AG09309 (cell line): ENCODE results near the gene NALCN.

Experiments used
- DNase-seq: peaks from one replicate; pipeline ENCODE4 v3.0.0-alpha.2; 2010; ENCODE audit warnings: low read depth
- H3K4me3 ChIP-seq: 2 replicates; pipeline ENCODE4 v1.5.1; 2011; ENCODE audit warnings: mild to moderate bottlenecking, low read depth, low read length, moderate library complexity; ENCODE audit not compliant: control insufficient read depth
- TF ChIP-seq, protein P1 (sequence below): IDR thresholded peaks from 2 replicates; pipeline ENCODE4 v1.5.1; 2011; ENCODE audit warnings: mild to moderate bottlenecking, low read depth, low read length, inconsistent platforms; ENCODE audit not compliant: insufficient read depth, control insufficient read depth; ENCODE audit errors: missing control alignments

The NALCN gene

DNA sequence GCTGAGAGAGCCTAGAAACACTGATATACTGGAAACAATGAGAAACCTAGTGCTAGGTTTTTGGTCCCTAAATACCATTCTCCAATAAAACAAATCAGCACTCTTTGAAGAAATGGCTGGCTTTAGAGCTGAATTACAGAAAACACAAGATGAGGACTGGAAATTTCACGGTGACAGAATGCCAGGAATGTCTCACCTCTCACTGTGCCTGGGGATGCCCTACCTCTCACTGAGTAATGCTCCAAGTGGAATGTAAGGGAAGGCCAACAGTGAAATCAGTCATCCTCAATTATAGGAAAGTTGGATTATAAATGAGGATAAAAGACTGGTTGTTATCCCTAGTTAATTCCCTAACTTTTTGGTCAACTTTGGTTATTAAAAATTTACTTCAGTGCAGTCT lies 259.0 kb downstream of the NALCN start:
- TF ChIP-seq, protein P1, sequence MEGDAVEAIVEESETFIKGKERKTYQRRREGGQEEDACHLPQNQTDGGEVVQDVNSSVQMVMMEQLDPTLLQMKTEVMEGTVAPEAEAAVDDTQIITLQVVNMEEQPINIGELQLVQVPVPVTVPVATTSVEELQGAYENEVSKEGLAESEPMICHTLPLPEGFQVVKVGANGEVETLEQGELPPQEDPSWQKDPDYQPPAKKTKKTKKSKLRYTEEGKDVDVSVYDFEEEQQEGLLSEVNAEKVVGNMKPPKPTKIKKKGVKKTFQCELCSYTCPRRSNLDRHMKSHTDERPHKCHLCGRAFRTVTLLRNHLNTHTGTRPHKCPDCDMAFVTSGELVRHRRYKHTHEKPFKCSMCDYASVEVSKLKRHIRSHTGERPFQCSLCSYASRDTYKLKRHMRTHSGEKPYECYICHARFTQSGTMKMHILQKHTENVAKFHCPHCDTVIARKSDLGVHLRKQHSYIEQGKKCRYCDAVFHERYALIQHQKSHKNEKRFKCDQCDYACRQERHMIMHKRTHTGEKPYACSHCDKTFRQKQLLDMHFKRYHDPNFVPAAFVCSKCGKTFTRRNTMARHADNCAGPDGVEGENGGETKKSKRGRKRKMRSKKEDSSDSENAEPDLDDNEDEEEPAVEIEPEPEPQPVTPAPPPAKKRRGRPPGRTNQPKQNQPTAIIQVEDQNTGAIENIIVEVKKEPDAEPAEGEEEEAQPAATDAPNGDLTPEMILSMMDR = no peak
- H3K4me3 ChIP-seq = no peak overlapping the region
- no peak for DNase-seq

DNA sequence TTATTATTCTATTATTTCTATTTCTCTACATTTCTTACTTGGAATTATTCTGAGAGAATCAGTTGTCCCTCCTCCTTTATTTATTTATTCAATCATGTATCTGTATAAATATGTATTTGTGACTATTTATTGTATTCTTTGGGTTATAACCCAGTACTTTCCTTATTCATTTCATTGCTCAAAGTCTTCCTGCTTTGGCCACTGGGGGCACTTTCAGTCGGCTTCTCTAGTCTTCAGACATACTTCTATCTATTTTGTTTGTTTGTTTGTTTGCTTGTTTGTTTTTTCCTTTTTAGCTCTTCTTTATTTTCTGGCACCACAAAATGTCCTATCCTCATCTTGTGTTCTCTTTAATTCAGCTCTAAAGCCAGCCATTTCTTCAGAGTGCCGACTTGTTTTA lies 260.4 kb downstream of the NALCN start:
- DNase-seq = no peak
- TF ChIP-seq, protein P1 = peak; percentile 45
- H3K4me3 ChIP-seq = no peak overlapping the region

DNA sequence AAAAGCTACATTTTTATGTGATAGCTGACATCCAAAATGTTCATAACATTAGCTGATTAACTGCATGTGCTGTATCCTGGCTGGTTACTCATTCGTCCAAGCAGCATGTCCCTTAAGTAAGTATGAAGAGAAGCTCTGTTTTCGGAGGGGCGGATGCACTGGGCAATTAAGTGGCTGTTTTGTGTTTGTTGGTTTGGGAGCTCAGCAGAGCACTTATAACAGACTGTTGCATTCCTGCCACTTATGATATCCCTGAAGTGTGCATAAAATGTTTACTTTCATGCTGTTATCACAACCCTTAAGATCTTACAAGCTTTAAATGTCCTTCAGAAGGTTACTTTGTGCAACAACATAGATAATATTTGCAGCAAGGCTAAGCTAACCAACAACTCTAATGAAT lies 264.1 kb downstream of the NALCN start:
- H3K4me3 ChIP-seq = no peak overlapping the region
- DNase-seq = no peak
- TF ChIP-seq, protein P1 = no peak

DNA sequence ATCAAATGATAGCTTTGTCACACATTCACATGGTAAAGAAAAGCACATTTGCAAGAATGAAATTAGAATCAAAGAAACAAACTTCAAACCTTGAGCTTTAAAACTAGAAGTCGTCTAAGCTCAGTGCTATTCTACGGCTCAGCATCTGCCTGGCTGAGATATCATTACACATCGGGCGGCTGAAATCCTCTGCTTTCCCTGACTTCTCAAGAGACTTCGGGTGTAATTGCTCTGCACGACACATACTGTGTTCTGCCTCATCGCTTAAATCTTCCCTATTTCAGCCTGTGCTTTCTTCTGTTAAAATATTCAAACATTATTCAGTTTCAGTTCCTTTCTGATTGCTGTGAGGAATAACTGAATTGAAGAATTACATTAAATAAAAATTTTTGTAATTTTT lies 265.3 kb downstream of the NALCN start:
- TF ChIP-seq, protein P1 = no peak
- DNase-seq = no peak
- H3K4me3 ChIP-seq = no peak overlapping the region

DNA sequence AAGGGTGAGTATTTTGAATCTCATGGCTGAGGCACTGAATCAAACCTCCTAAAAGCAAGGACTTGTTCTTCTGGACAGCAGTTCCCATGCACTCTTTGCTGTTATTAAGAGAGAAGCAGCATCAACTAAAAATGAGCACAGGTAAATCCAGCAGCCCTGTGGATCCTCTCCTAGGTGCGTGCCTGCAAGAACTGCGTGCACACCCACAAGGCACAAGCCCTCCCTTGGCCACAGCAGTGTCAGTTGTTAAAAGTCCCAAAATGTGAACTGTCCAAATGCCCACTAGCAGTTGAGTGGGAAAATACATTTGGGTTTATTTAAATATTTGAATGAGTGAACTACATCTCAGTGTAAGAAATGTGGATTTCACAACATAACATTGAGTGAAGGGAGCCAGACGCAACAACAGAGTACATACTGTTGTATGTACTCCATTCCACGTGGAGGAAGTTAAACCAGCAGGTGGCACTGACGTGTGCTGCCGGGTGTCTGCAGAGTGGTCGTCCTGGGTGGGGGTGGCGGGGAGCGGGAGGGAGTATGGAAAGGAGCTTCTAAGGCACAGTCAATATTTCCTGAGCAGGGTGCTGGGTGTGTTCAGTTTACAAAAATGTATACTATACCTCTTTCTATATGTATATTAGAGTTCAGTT lies 266.4 kb downstream of the NALCN start:
- no peak overlapping the region for H3K4me3 ChIP-seq
- no peak for DNase-seq
- TF ChIP-seq, protein P1 = peak; percentile 65

DNA sequence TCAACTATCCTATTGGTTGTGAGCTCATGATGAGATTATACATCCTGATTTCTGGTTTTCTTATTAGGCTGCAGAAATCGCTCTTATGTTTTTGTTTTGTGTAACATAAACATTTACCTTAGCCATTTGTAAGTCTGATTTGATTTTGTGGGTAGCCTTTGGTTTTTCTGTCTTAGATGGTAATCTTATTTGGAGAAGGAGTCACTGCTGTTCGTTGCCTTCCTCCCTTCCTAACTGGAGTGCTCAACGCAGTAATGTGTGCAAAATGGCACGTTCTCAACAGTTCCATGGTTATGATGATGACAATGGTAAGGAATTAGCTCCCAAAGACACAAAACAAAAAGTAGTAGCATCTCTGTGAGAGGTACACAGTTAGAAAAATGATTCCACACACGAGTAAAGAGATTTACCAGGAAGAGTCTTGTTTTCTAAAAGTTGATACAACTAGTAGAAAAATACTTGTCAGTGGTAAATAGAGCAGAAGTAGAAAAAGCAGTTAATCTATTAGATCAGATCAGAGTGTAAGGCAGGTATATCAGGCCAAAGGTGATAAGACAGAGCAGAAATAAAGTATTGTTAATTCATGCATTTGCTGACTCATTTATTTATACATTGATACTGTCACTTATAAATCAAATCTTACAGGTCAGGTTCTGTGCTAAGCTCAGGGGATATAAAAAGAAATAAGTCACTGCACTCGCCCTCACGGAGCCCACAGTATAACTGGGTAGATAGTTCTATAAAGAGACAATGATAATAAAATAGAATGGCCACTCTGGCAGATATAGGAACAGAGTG lies 270.0 kb downstream of the NALCN start:
- DNase-seq = no peak
- no peak overlapping the region for H3K4me3 ChIP-seq
- TF ChIP-seq, protein P1 = no peak
